Measurements from ENCODE around the gene CTCFL. TPM values are rescaled to one million over a fixed set of nuclear protein-coding genes. Genes with fewer than 3 reads are reported as not detected.

The CTCFL gene
- total RNA-seq, 1 donor from 2014 or later, result 0.21 TPM

GRCh38 chr20:57560554-57561355 lies 35.8 kb upstream of the CTCFL start, which contains the start of gene PCK1:
PCK1 (plus strand) TSS chr20:57561110; CDS start chr20:57561412, 302 bp downstream.
- Mint-ChIP-seq H3K27ac (ENCODE audit: unreplicated experiment) (no peak within 1 kb of the TSS), H3K27me3 (ENCODE audit: unreplicated experiment) (peaks cover 2% of the 10 kb centered on the region), H3K4me3 (ENCODE audit: unreplicated experiment) (no peak within 1 kb of the TSS), H3K9me3 (ENCODE audit: unreplicated experiment) (no peaks in the 10 kb centered on the region), H3K4me1 (ENCODE audit: unreplicated experiment) (no peaks in the 10 kb centered on the region), H3K36me3 (ENCODE audit: low read depth, unreplicated experiment) (no peaks in the 10 kb centered on the region)
- DNase-seq (ENCODE audit: low spot score), result no peak
- TF ChIP-seq, protein P1, sequence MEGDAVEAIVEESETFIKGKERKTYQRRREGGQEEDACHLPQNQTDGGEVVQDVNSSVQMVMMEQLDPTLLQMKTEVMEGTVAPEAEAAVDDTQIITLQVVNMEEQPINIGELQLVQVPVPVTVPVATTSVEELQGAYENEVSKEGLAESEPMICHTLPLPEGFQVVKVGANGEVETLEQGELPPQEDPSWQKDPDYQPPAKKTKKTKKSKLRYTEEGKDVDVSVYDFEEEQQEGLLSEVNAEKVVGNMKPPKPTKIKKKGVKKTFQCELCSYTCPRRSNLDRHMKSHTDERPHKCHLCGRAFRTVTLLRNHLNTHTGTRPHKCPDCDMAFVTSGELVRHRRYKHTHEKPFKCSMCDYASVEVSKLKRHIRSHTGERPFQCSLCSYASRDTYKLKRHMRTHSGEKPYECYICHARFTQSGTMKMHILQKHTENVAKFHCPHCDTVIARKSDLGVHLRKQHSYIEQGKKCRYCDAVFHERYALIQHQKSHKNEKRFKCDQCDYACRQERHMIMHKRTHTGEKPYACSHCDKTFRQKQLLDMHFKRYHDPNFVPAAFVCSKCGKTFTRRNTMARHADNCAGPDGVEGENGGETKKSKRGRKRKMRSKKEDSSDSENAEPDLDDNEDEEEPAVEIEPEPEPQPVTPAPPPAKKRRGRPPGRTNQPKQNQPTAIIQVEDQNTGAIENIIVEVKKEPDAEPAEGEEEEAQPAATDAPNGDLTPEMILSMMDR (IDR thresholded peaks at IDR 0.05; ENCODE audit: unreplicated experiment), result no peak

GRCh38 chr20:57559658-57560553 lies 35.0 kb upstream of the CTCFL start:
- no peak overlapping the region for H3K27ac Mint-ChIP-seq (ENCODE audit: unreplicated experiment)
- no peak for DNase-seq (ENCODE audit: low spot score)
- H3K9me3 Mint-ChIP-seq (ENCODE audit: unreplicated experiment), result no peaks in the 10 kb centered on the region
- no peak overlapping the region for H3K4me3 Mint-ChIP-seq (ENCODE audit: unreplicated experiment)
- no peaks in the 10 kb centered on the region for H3K36me3 Mint-ChIP-seq (ENCODE audit: low read depth, unreplicated experiment)
- H3K4me1 Mint-ChIP-seq (ENCODE audit: unreplicated experiment), result no peaks in the 10 kb centered on the region
- peaks cover 4% of the 10 kb centered on the region for H3K27me3 Mint-ChIP-seq (ENCODE audit: unreplicated experiment)
- TF ChIP-seq, protein P1 (IDR thresholded peaks at IDR 0.05; ENCODE audit: unreplicated experiment), result no peak

- no peaks in the 10 kb centered on the region for H3K9me3 Mint-ChIP-seq (ENCODE audit: unreplicated experiment)
- TF ChIP-seq, protein P1 (IDR thresholded peaks at IDR 0.05; ENCODE audit: unreplicated experiment), result no peak
- H3K36me3 Mint-ChIP-seq (ENCODE audit: low read depth, unreplicated experiment), result no peaks in the 10 kb centered on the region
- no peak for DNase-seq (ENCODE audit: low spot score)
- no peak overlapping the region for H3K27ac Mint-ChIP-seq (ENCODE audit: unreplicated experiment)
- H3K4me1 Mint-ChIP-seq (ENCODE audit: unreplicated experiment), result no peaks in the 10 kb centered on the region
- no peak overlapping the region for H3K4me3 Mint-ChIP-seq (ENCODE audit: unreplicated experiment)
- peaks cover 4% of the 10 kb centered on the region for H3K27me3 Mint-ChIP-seq (ENCODE audit: unreplicated experiment)
These were observed 34.3 kb upstream of the CTCFL start for GRCh38 chr20:57559289-57559634.

GRCh38 chr20:57558614-57559288 lies 33.8 kb upstream of the CTCFL start:
- no peaks in the 10 kb centered on the region for H3K4me1 Mint-ChIP-seq (ENCODE audit: unreplicated experiment)
- H3K27me3 Mint-ChIP-seq (ENCODE audit: unreplicated experiment), result peaks cover 4% of the 10 kb centered on the region
- DNase-seq (ENCODE audit: low spot score), result no peak
- H3K4me3 Mint-ChIP-seq (ENCODE audit: unreplicated experiment), result no peak overlapping the region
- TF ChIP-seq, protein P1 (IDR thresholded peaks at IDR 0.05; ENCODE audit: unreplicated experiment), result no peak
- H3K36me3 Mint-ChIP-seq (ENCODE audit: low read depth, unreplicated experiment), result no peaks in the 10 kb centered on the region
- H3K9me3 Mint-ChIP-seq (ENCODE audit: unreplicated experiment), result no peaks in the 10 kb centered on the region
- no peak overlapping the region for H3K27ac Mint-ChIP-seq (ENCODE audit: unreplicated experiment)

Measured in endothelial cell (in vitro differentiated cells).